ENCODE results near the gene MARVELD2. TPM values are rescaled to one million over a fixed set of nuclear protein-coding genes. Genes with fewer than 3 reads are reported as not detected.

The MARVELD2 gene
- total and polyA plus RNA-seq, 2 donors (not counting 1 experiment from before 2014, with no cell fraction given), result 0.19 to 0.94 TPM

DNA sequence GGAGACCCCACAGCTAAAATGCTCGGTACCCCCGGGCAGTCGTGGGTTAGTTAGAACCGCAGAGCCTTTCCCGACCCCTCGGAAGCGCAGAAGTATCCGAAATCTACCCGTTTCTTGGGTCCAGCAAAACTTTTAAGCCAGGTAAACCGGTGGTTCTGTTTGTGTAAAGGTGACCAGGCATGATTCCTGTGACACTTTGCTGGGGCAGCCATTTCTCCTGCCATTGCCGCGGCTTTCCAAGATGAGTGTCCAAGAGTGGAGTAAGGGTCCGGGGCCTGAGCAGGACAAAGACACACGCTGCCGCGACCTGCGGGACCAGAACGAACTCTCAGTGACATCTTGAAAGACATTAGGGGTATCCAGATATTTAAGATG, 655 bp downstream of the MARVELD2 start:
- POLR2A ChIA-PET, result no interaction called here
- no peaks in the 10 kb centered on the region for H3K9me3 ChIP-seq (ENCODE audit: control extremely low read depth in 1 of 3, control insufficient read depth in 2 of 3, insufficient read depth in 1 of 3, low read length in 2 of 3)
- no peaks in the 10 kb centered on the region for H3K79me2 ChIP-seq (ENCODE audit: control insufficient read depth, insufficient read depth, low read length)
- TF ChIP-seq, protein P1, sequence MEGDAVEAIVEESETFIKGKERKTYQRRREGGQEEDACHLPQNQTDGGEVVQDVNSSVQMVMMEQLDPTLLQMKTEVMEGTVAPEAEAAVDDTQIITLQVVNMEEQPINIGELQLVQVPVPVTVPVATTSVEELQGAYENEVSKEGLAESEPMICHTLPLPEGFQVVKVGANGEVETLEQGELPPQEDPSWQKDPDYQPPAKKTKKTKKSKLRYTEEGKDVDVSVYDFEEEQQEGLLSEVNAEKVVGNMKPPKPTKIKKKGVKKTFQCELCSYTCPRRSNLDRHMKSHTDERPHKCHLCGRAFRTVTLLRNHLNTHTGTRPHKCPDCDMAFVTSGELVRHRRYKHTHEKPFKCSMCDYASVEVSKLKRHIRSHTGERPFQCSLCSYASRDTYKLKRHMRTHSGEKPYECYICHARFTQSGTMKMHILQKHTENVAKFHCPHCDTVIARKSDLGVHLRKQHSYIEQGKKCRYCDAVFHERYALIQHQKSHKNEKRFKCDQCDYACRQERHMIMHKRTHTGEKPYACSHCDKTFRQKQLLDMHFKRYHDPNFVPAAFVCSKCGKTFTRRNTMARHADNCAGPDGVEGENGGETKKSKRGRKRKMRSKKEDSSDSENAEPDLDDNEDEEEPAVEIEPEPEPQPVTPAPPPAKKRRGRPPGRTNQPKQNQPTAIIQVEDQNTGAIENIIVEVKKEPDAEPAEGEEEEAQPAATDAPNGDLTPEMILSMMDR (IDR thresholded peaks at IDR 0.05), result no peak
- TF ChIP-seq EZH2 (IDR thresholded peaks at IDR 0.05; ENCODE audit: borderline replicate concordance, insufficient read depth, low read depth, low read length, poor library complexity, severe bottlenecking), result no peak
- ATAC-seq (ENCODE audit: low read depth) (no peak), DNase-seq (peak; percentile 9)
- H3K4me1 ChIP-seq (ENCODE audit: control insufficient read depth in 2 of 2, insufficient read depth in 2 of 2, low read length in 2 of 2), result peaks cover 5 to 9% of the 10 kb centered on the region in 2 donors
- no peaks in the 10 kb centered on the region for H3K9me3 Mint-ChIP-seq (ENCODE audit: insufficient read depth)
- H3K4me1 Mint-ChIP-seq, result peaks cover 10% of the 10 kb centered on the region
- H4K20me1 ChIP-seq (ENCODE audit: control insufficient read depth, insufficient read depth, low read length, poor library complexity, severe bottlenecking), result no peaks in the 10 kb centered on the region
- peak overlapping the region; percentile 76 for H2AFZ ChIP-seq (ENCODE audit: insufficient read depth, low read depth, low read length, poor library complexity, severe bottlenecking)
- H3K27me3 ChIP-seq (replicated peaks in 1 of 4; ENCODE audit: control extremely low read depth in 1 of 4, control insufficient read depth in 3 of 4, insufficient read depth in 4 of 4, low read length in 3 of 4), result no peaks in the 10 kb centered on the region
- intact Hi-C loops (cut with micrococcal nuclease), result no loop called here
- peak overlapping the region; percentile 78 for H3K4me3 Mint-ChIP-seq
- WGBS (ENCODE audit: insufficient coverage), result 58% methylated on average over 15 of the region's 18 CpGs
- H3K9ac ChIP-seq (ENCODE audit: low read length), result peak overlapping the region; percentile 70
- H3K4me2 ChIP-seq (replicated peaks; ENCODE audit: low read depth, low read length, poor library complexity, severe bottlenecking), result peak overlapping the region; percentile 82
- H3K4me3 ChIP-seq (ENCODE audit: control extremely low read depth in 1 of 5, extremely low read depth in 1 of 5, insufficient read depth in 1 of 5, low read depth in 2 of 5, low read length in 4 of 5), result peak overlapping the region in 4 of 5 experiments; percentile 34 to 74 (median 60)
- H3K27ac ChIP-seq (ENCODE audit: low read length in 2 of 2), result no peak overlapping the region
- H3K36me3 ChIP-seq (replicated peaks in 1 of 2; ENCODE audit: control extremely low read depth in 1 of 2, control insufficient read depth in 1 of 2, extremely low read depth in 1 of 2, insufficient read depth in 2 of 2, low read length in 1 of 2), result peaks cover 1 to 8% of the 10 kb centered on the region in 2 experiments
- H3K27ac Mint-ChIP-seq, result no peak overlapping the region
- no peaks in the 10 kb centered on the region for H3K27me3 Mint-ChIP-seq
- CTCF ChIA-PET, result no interaction called here

DNA sequence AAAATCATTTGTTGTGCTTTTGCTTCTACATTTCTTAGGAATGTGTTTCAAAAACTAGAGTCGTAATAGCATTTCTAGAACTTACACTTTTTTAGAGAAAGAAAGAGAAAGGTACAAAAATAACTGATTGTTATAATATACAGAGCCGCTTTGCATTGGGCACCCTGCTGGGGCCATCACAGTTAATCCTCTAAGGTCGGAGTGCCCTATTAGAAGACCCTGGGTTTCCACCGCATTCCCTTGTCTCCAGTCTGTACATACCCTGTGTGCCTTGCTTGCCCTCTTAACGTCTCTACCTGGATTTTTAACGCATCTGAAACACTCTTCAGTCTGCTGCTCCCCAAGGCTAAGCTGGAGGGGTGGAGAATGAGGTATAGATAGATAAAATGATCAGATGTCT, 1.3 kb downstream of the MARVELD2 start:
- H3K4me1 ChIP-seq (ENCODE audit: control insufficient read depth in 2 of 2, insufficient read depth in 2 of 2, low read length in 2 of 2), result peaks cover 5 to 9% of the 10 kb centered on the region in 2 donors
- H3K27ac ChIP-seq (ENCODE audit: low read length in 2 of 2), result no peak overlapping the region
- no peak overlapping the region for H2AFZ ChIP-seq (ENCODE audit: insufficient read depth, low read depth, low read length, poor library complexity, severe bottlenecking)
- peak overlapping the region; percentile 78 for H3K4me3 Mint-ChIP-seq
- H3K27ac Mint-ChIP-seq, result no peak overlapping the region
- H3K9me3 ChIP-seq (ENCODE audit: control extremely low read depth in 1 of 3, control insufficient read depth in 2 of 3, insufficient read depth in 1 of 3, low read length in 2 of 3), result no peaks in the 10 kb centered on the region
- peaks cover 0 to 6% of the 10 kb centered on the region in 2 experiments for H3K36me3 ChIP-seq (replicated peaks in 1 of 2; ENCODE audit: control extremely low read depth in 1 of 2, control insufficient read depth in 1 of 2, extremely low read depth in 1 of 2, insufficient read depth in 2 of 2, low read length in 1 of 2)
- TF ChIP-seq, protein P1 (IDR thresholded peaks at IDR 0.05), result no peak
- TF ChIP-seq EZH2 (IDR thresholded peaks at IDR 0.05; ENCODE audit: borderline replicate concordance, insufficient read depth, low read depth, low read length, poor library complexity, severe bottlenecking), result no peak
- H3K4me2 ChIP-seq (replicated peaks; ENCODE audit: low read depth, low read length, poor library complexity, severe bottlenecking), result no peak overlapping the region
- no peak overlapping the region for H3K9ac ChIP-seq (ENCODE audit: low read length)
- no peak overlapping the region for H3K4me3 ChIP-seq (ENCODE audit: control extremely low read depth in 1 of 5, extremely low read depth in 1 of 5, insufficient read depth in 1 of 5, low read depth in 2 of 5, low read length in 4 of 5)
- POLR2A ChIA-PET, result no interaction called here
- peaks cover 10% of the 10 kb centered on the region for H3K4me1 Mint-ChIP-seq
- 100% methylated on average over 4 of the region's 6 CpGs for WGBS (ENCODE audit: insufficient coverage)
- ATAC-seq (ENCODE audit: low read depth) (no peak), DNase-seq (no peak)
- no peaks in the 10 kb centered on the region for H3K79me2 ChIP-seq (ENCODE audit: control insufficient read depth, insufficient read depth, low read length)
- H4K20me1 ChIP-seq (ENCODE audit: control insufficient read depth, insufficient read depth, low read length, poor library complexity, severe bottlenecking), result no peaks in the 10 kb centered on the region
- no peaks in the 10 kb centered on the region for H3K9me3 Mint-ChIP-seq (ENCODE audit: insufficient read depth)
- CTCF ChIA-PET, result no interaction called here
- intact Hi-C loops (cut with micrococcal nuclease), result no loop called here
- no peaks in the 10 kb centered on the region for H3K27me3 Mint-ChIP-seq
- H3K27me3 ChIP-seq (replicated peaks in 1 of 4; ENCODE audit: control extremely low read depth in 1 of 4, control insufficient read depth in 3 of 4, insufficient read depth in 4 of 4, low read length in 3 of 4), result no peaks in the 10 kb centered on the region

All from B cell (primary cell).